Cardiac muscle cell (in vitro differentiated cells and primary cell): ENCODE results near the gene CSMD2. TPM values are rescaled to one million over a fixed set of nuclear protein-coding genes. Genes with fewer than 3 reads are reported as not detected.

ENCODE experiments used
- DNase-seq, 2 donors: peaks; one replicate each; pipeline versions ENCODE4 v3.0.0 to v3.0.0-alpha.2; 2010 to 2017; ENCODE audit warnings: low read depth in 1 of 2, low spot score in 1 of 2
- H3K27ac ChIP-seq: fragments of 200-600 bp; sonication (generic); 2 replicates; pipeline ENCODE4 v1.5.1; 2016
- H3K27me3 ChIP-seq: fragments of 200-600 bp; sonication (generic); 2 replicates; pipeline ENCODE4 v1.6.0; 2016; ENCODE audit warnings: control low read depth
- H3K36me3 ChIP-seq: fragments of 200-600 bp; sonication (generic); 2 replicates; pipeline ENCODE4 v1.5.1; 2016; ENCODE audit warnings: control low read depth
- H3K4me1 ChIP-seq: fragments of 200-600 bp; sonication (generic); 2 replicates; pipeline ENCODE4 v1.8.1; 2017; ENCODE audit warnings: low read depth, mild to moderate bottlenecking, mixed run types
- H3K4me3 ChIP-seq: fragments of 200-600 bp; sonication (generic); 2 replicates; pipeline ENCODE4 v1.5.1; 2016; ENCODE audit warnings: mild to moderate bottlenecking
- H3K9me3 ChIP-seq: fragments of 200-600 bp; sonication (generic); 2 replicates; pipeline ENCODE4 v1.5.1; 2017; ENCODE audit warnings: low read depth, mild to moderate bottlenecking, control low read depth
- polyA plus RNA-seq: library from polyadenylated mRNA; unstranded; fragments of >200 nt; fragmentation: Nextera tagmentation; extraction: Ambion mirVana; gene quantifications from 2 replicates; pipeline ENCODE4 v1.2.1, GENCODE V29; 2016
- total RNA-seq: library from RNA; depleted of rRNA; stranded (reverse); fragments of >200 nt; gene quantifications from 2 replicates; pipeline ENCODE4 v1.2.3, GENCODE V29; 2016
- TF ChIP-seq, protein P1 (sequence below): IDR thresholded peaks from 2 replicates; pipeline ENCODE4 v1.5.1; 2012; ENCODE audit warnings: low read depth, mild to moderate bottlenecking, low read length

The CSMD2 gene
- total and polyA plus RNA-seq, 2 experiments from 2014 or later, result 0.24 TPM; not detected in 1

GRCh38 chr1:33762109-33762830, 402.8 kb downstream of the CSMD2 start:
- H3K36me3 ChIP-seq, result no peaks in the 10 kb centered on the region
- H3K4me3 ChIP-seq, result no peak overlapping the region
- TF ChIP-seq, protein P1, sequence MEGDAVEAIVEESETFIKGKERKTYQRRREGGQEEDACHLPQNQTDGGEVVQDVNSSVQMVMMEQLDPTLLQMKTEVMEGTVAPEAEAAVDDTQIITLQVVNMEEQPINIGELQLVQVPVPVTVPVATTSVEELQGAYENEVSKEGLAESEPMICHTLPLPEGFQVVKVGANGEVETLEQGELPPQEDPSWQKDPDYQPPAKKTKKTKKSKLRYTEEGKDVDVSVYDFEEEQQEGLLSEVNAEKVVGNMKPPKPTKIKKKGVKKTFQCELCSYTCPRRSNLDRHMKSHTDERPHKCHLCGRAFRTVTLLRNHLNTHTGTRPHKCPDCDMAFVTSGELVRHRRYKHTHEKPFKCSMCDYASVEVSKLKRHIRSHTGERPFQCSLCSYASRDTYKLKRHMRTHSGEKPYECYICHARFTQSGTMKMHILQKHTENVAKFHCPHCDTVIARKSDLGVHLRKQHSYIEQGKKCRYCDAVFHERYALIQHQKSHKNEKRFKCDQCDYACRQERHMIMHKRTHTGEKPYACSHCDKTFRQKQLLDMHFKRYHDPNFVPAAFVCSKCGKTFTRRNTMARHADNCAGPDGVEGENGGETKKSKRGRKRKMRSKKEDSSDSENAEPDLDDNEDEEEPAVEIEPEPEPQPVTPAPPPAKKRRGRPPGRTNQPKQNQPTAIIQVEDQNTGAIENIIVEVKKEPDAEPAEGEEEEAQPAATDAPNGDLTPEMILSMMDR, result no peak
- no peaks in the 10 kb centered on the region for H3K4me1 ChIP-seq
- H3K27ac ChIP-seq, result no peak overlapping the region
- no peak for DNase-seq
- H3K27me3 ChIP-seq, result no peaks in the 10 kb centered on the region
- no peaks in the 10 kb centered on the region for H3K9me3 ChIP-seq

- no peaks in the 10 kb centered on the region for H3K27me3 ChIP-seq
- TF ChIP-seq, protein P1, result no peak
- H3K4me3 ChIP-seq, result no peak overlapping the region
- DNase-seq, result peak in 1 of 2 donors; percentile 1
- no peaks in the 10 kb centered on the region for H3K9me3 ChIP-seq
- no peak overlapping the region for H3K27ac ChIP-seq
- no peaks in the 10 kb centered on the region for H3K4me1 ChIP-seq
- no peaks in the 10 kb centered on the region for H3K36me3 ChIP-seq
Observed at GRCh38 chr1:33758698-33759097, 406.3 kb downstream of the CSMD2 start.

DNA sequence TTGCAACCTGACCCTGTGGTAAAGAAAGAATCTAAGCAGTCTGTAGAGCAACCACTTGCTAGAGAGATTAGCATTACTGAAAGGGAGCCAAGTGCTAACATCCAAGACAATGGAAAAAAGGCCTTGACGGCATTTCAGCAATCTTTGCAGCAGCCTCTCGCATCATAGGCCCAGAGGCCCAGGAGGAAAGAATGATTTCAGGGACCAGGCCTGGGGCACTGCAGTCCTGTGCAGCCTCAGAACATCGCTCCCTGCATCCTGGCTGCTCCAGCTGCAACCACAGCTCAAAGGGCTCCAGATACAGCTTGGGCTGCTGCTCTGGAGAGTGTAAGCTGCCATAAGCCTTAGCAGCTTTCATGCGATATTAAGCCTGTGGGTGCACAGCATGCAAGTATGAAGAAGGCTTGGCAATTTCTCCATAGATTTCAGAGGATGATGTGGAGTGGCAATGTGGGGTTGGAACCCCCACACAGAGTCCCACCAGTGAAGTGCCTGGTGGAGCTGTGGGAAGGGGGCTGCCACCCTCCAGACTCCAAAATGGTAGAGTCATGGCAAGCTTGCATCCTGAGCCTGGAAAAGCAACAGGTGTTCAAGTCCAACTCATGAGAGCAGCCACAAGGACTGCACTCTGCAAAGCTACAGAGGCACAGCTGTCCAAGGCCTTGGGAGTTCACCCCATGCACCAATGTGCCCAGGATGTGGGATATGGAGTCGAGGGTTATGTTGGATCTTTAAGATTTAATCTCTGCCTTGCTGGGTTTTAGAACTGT, 411.8 kb downstream of the CSMD2 start:
- no peaks in the 10 kb centered on the region for H3K4me1 ChIP-seq
- H3K36me3 ChIP-seq, result no peaks in the 10 kb centered on the region
- no peaks in the 10 kb centered on the region for H3K9me3 ChIP-seq
- H3K27me3 ChIP-seq, result no peaks in the 10 kb centered on the region
- no peak for DNase-seq
- no peak overlapping the region for H3K27ac ChIP-seq
- H3K4me3 ChIP-seq, result no peak overlapping the region
- TF ChIP-seq, protein P1, result no peak

- Histone ChIP-seq H3K9me3 (no peaks in the 10 kb centered on the region), H3K4me1 (peaks cover 12% of the 10 kb centered on the region), H3K36me3 (no peaks in the 10 kb centered on the region), H3K27me3 (no peaks in the 10 kb centered on the region), H3K27ac (no peak overlapping the region), H3K4me3 (no peak overlapping the region)
- TF ChIP-seq, protein P1, result no peak
- DNase-seq, result no peak
Observed at GRCh38 chr1:33745942-33746341, 419.1 kb downstream of the CSMD2 start.

- Histone ChIP-seq H3K27me3 (no peaks in the 10 kb centered on the region), H3K36me3 (no peaks in the 10 kb centered on the region), H3K4me1 (peaks cover 12% of the 10 kb centered on the region), H3K9me3 (no peaks in the 10 kb centered on the region), H3K27ac (no peak overlapping the region), H3K4me3 (no peak overlapping the region)
- TF ChIP-seq, protein P1, result no peak
- DNase-seq, result no peak
Observed at GRCh38 chr1:33743221-33743998, 421.6 kb downstream of the CSMD2 start.
